ENCODE measurements around the gene AFAP1L2.
A peak's percentile ranks its signal among the peaks of the same experiment; 100 is the strongest.

Gene AFAP1L2

GRCh38 chr10:114310346-114310745 lies 94.0 kb downstream of the AFAP1L2 start:
- DNase-seq (ENCODE audit: low read depth) = no peak

- DNase-seq (ENCODE audit: low read depth) = no peak
These were observed 95.0 kb downstream of the AFAP1L2 start for GRCh38 chr10:114309364-114309651.

GRCh38 chr10:114308531-114309363 lies 95.6 kb downstream of the AFAP1L2 start:
- DNase-seq (ENCODE audit: low read depth) = peak; percentile 38

GRCh38 chr10:114307731-114308130 lies 96.6 kb downstream of the AFAP1L2 start:
- no peak for DNase-seq (ENCODE audit: low read depth)

- peak; percentile 90 for DNase-seq (ENCODE audit: low read depth)
These were observed 98.0 kb downstream of the AFAP1L2 start for GRCh38 chr10:114306116-114306973.

GRCh38 chr10:114305521-114305925 lies 98.8 kb downstream of the AFAP1L2 start:
- DNase-seq (ENCODE audit: low read depth) = no peak

- DNase-seq (ENCODE audit: low read depth) = no peak
These were observed 99.5 kb downstream of the AFAP1L2 start for GRCh38 chr10:114304571-114305421.

- DNase-seq (ENCODE audit: low read depth) = peak; percentile 74
These were observed 100.2 kb downstream of the AFAP1L2 start for GRCh38 chr10:114304017-114304570.

GRCh38 chr10:114303556-114303955 lies 100.7 kb downstream of the AFAP1L2 start:
- DNase-seq (ENCODE audit: low read depth) = no peak

- no peak for DNase-seq (ENCODE audit: low read depth)
These were observed 102.2 kb downstream of the AFAP1L2 start for GRCh38 chr10:114301951-114302710.

GRCh38 chr10:114301177-114301576 lies 103.1 kb downstream of the AFAP1L2 start:
- DNase-seq (ENCODE audit: low read depth) = no peak

- DNase-seq (ENCODE audit: low read depth) = no peak
These were observed 104.2 kb downstream of the AFAP1L2 start for GRCh38 chr10:114300036-114300645.

GRCh38 chr10:114297136-114297705 lies 107.1 kb downstream of the AFAP1L2 start:
- no peak for DNase-seq (ENCODE audit: low read depth)

- DNase-seq (ENCODE audit: low read depth) = no peak
These were observed 108.9 kb downstream of the AFAP1L2 start for GRCh38 chr10:114295393-114295792.

GRCh38 chr10:114294549-114294948 lies 109.8 kb downstream of the AFAP1L2 start:
- no peak for DNase-seq (ENCODE audit: low read depth)

GRCh38 chr10:114293075-114293474 lies 111.2 kb downstream of the AFAP1L2 start:
- DNase-seq (ENCODE audit: low read depth) = no peak

GRCh38 chr10:114291516-114291915 lies 112.8 kb downstream of the AFAP1L2 start:
- no peak for DNase-seq (ENCODE audit: low read depth)

GRCh38 chr10:114291076-114291475 lies 113.2 kb downstream of the AFAP1L2 start:
- no peak for DNase-seq (ENCODE audit: low read depth)

- DNase-seq (ENCODE audit: low read depth) = no peak
These were observed 114.3 kb downstream of the AFAP1L2 start for GRCh38 chr10:114290038-114290437.

- DNase-seq (ENCODE audit: low read depth) = no peak
These were observed 115.2 kb downstream of the AFAP1L2 start for GRCh38 chr10:114289096-114289436.
